Cardiac muscle cell (in vitro differentiated cells and primary cell): ENCODE data around the gene PDZRN3. TPM values are rescaled to one million over a fixed set of nuclear protein-coding genes. Genes with fewer than 3 reads are reported as not detected.

Experiments used
- DNase-seq, 2 donors: peaks; one replicate each; pipeline versions ENCODE4 v3.0.0 to v3.0.0-alpha.2; 2010 to 2017; ENCODE audit warnings: low read depth in 1 of 2, low spot score in 1 of 2
- H3K27ac ChIP-seq: fragments of 200-600 bp; sonication (generic); 2 replicates; pipeline ENCODE4 v1.5.1; 2016
- H3K27me3 ChIP-seq: fragments of 200-600 bp; sonication (generic); 2 replicates; pipeline ENCODE4 v1.6.0; 2016; ENCODE audit warnings: control low read depth
- H3K36me3 ChIP-seq: fragments of 200-600 bp; sonication (generic); 2 replicates; pipeline ENCODE4 v1.5.1; 2016; ENCODE audit warnings: control low read depth
- H3K4me1 ChIP-seq: fragments of 200-600 bp; sonication (generic); 2 replicates; pipeline ENCODE4 v1.8.1; 2017; ENCODE audit warnings: low read depth, mild to moderate bottlenecking, mixed run types
- H3K4me3 ChIP-seq: fragments of 200-600 bp; sonication (generic); 2 replicates; pipeline ENCODE4 v1.5.1; 2016; ENCODE audit warnings: mild to moderate bottlenecking
- H3K9me3 ChIP-seq: fragments of 200-600 bp; sonication (generic); 2 replicates; pipeline ENCODE4 v1.5.1; 2017; ENCODE audit warnings: low read depth, mild to moderate bottlenecking, control low read depth
- CTCF ChIP-seq: IDR thresholded peaks from 2 replicates; pipeline ENCODE4 v1.5.1; 2012; ENCODE audit warnings: low read depth, mild to moderate bottlenecking, low read length
- polyA plus RNA-seq: library from polyadenylated mRNA; unstranded; fragments of >200 nt; fragmentation: Nextera tagmentation; extraction: Ambion mirVana; gene quantifications from 2 replicates; pipeline ENCODE4 v1.2.1, GENCODE V29; 2016
- total RNA-seq: library from RNA; depleted of rRNA; stranded (reverse); fragments of >200 nt; gene quantifications from 2 replicates; pipeline ENCODE4 v1.2.3, GENCODE V29; 2016

PDZRN3 gene
- total and polyA plus RNA-seq, 2 experiments from 2014 or later, result 63.9 to 94.7 TPM

GRCh38 chr3:73413619-73414018 is 211.1 kb downstream of the PDZRN3 start:
- H3K4me1 ChIP-seq, result peaks cover 10% of the 10 kb centered on the region
- H3K36me3 ChIP-seq, result no peaks in the 10 kb centered on the region
- DNase-seq, result no peak
- H3K4me3 ChIP-seq, result no peak overlapping the region
- no peak for TF ChIP-seq CTCF
- no peaks in the 10 kb centered on the region for H3K9me3 ChIP-seq
- no peaks in the 10 kb centered on the region for H3K27me3 ChIP-seq
- no peak overlapping the region for H3K27ac ChIP-seq

- no peaks in the 10 kb centered on the region for H3K27me3 ChIP-seq
- H3K36me3 ChIP-seq, result no peaks in the 10 kb centered on the region
- DNase-seq, result no peak
- peaks cover 8% of the 10 kb centered on the region for H3K4me1 ChIP-seq
- no peak overlapping the region for H3K27ac ChIP-seq
- TF ChIP-seq CTCF, result no peak
- H3K4me3 ChIP-seq, result no peak overlapping the region
- H3K9me3 ChIP-seq, result no peaks in the 10 kb centered on the region
These were observed 212.7 kb downstream of the PDZRN3 start for GRCh38 chr3:73411993-73412392.

- H3K9me3 ChIP-seq, result no peaks in the 10 kb centered on the region
- no peaks in the 10 kb centered on the region for H3K36me3 ChIP-seq
- H3K27me3 ChIP-seq, result no peaks in the 10 kb centered on the region
- H3K4me1 ChIP-seq, result peaks cover 8% of the 10 kb centered on the region
- TF ChIP-seq CTCF, result no peak
- DNase-seq, result no peak
- no peak overlapping the region for H3K4me3 ChIP-seq
- H3K27ac ChIP-seq, result no peak overlapping the region
These were observed 213.2 kb downstream of the PDZRN3 start for GRCh38 chr3:73411545-73411944.

- Histone ChIP-seq H3K9me3 (no peaks in the 10 kb centered on the region), H3K4me3 (no peak overlapping the region), H3K36me3 (no peaks in the 10 kb centered on the region), H3K27me3 (no peaks in the 10 kb centered on the region), H3K27ac (no peak overlapping the region), H3K4me1 (peaks cover 15% of the 10 kb centered on the region)
- DNase-seq, result no peak
- TF ChIP-seq CTCF, result no peak
These were observed 215.5 kb downstream of the PDZRN3 start for GRCh38 chr3:73409138-73409763.

- no peaks in the 10 kb centered on the region for H3K27me3 ChIP-seq
- H3K9me3 ChIP-seq, result no peaks in the 10 kb centered on the region
- no peak for TF ChIP-seq CTCF
- no peak overlapping the region for H3K4me3 ChIP-seq
- H3K4me1 ChIP-seq, result peaks cover 16% of the 10 kb centered on the region
- no peak for DNase-seq
- H3K36me3 ChIP-seq, result no peaks in the 10 kb centered on the region
- no peak overlapping the region for H3K27ac ChIP-seq
These were observed 216.1 kb downstream of the PDZRN3 start for GRCh38 chr3:73408634-73409033.
